CD4-positive, alpha-beta T cell treated with Interleukin-12 subunit alpha and Interleukin-12 subunit beta, for 1 hour (primary cell): ENCODE results near the gene KRTAP10-8.
"Not testable (repeated sequence)": the region's sequence is repeated elsewhere in the genome, so short reads cannot be mapped to it uniquely, and the experiment has no call there.

Source experiments
- DNase-seq: peaks from one replicate; pipeline ENCODE4 v3.0.0-alpha.2; 2020

KRTAP10-8 gene, protein sequence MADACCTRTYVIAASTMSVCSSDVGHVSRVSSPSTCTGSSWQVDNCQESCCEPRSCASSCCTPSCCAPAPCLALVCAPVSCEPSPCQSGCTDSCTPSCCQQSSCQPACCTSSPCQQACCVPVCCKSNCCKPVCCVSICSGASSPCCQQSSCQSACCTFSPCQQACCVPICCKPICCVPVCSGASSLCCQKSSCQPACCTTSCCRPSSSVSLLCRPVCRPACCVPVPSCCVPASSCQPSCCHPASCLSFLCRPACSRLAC

DNA sequence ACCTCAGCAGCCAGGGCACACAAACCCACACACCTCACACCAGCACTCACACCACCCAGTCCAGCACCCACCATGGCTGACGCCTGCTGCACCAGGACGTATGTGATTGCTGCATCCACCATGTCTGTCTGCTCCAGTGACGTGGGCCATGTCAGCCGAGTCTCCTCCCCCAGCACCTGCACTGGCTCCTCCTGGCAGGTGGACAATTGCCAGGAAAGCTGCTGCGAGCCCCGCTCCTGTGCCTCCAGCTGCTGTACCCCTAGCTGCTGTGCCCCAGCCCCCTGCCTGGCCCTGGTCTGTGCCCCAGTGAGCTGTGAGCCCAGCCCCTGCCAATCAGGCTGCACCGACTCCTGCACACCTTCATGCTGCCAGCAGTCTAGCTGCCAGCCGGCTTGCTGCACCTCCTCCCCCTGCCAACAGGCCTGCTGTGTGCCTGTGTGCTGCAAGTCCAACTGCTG lies at the start of gene KRTAP10-8:
KRTAP10-8 (plus strand) TSS at position 51 of the 458 bp plus-strand sequence; CDS start at position 73, 22 bp downstream.
- DNase-seq, result no peak

DNA sequence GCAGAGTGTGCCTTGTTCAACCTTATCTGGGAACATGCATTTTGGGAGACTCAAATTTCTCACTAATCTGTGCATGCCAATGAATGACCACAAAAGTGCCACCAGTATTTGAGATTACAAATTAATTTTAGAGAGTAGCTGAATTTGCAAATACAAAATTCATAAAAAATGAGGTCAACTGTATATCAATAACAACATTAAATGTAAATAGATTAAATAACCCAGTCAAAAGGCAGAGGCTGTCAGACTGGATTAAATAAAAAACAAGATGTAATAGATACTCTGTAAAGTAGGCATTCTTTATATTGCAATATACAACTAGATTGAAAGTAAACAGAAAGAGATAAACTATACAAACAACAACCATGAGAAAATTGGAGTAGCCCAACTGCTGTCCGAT lies 47.8 kb upstream of the KRTAP10-8 start:
- no peak for DNase-seq

DNA sequence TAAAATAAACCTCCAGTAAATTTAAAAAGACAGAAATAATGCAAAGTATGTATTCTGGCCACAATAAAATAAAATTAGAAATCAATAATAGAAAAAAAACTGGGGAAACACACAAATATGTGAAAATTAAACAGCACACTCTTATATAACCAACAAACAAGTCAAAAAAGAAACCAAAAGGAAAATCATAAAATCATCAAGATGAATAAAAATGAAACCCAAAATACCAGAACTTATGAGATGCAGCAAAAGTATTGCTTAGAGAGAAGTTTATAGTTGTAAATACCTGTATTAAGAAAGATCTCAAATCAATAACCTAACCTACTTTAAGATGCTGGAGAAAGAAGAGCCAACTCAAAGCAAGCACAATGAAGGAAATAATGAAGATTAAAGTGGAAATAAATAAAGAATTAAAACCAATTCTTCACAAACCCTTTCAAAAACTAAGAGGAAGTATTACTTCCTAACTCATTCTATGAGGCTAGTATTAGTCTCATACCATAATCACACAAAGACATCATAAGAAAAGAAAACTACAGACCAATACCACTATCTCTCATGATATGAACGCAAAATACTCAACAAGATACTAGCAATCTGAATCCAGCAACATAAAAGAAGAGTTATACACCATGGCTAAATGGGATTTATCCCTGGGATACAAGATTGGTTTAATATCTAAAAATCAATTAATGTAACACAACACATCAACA lies 46.8 kb upstream of the KRTAP10-8 start:
- DNase-seq, result no peak

DNA sequence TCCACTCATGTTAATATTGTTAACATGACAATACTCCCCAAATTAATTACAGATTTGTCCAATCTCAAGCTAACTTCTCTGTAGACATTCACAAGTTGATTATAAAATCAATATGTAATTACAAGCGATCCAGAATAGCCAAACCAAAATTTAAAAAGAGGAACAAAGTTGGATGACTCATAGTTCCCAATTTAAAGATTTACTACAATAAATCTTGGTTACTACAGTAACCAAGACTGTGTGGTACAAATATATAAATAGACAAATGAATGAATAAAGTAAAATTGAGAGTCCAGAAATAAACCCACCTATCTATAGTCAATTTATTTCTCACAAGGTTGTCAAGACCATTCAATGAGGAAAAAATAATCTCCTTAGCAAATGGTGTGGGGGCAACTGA lies 45.5 kb upstream of the KRTAP10-8 start:
- no peak for DNase-seq

DNA sequence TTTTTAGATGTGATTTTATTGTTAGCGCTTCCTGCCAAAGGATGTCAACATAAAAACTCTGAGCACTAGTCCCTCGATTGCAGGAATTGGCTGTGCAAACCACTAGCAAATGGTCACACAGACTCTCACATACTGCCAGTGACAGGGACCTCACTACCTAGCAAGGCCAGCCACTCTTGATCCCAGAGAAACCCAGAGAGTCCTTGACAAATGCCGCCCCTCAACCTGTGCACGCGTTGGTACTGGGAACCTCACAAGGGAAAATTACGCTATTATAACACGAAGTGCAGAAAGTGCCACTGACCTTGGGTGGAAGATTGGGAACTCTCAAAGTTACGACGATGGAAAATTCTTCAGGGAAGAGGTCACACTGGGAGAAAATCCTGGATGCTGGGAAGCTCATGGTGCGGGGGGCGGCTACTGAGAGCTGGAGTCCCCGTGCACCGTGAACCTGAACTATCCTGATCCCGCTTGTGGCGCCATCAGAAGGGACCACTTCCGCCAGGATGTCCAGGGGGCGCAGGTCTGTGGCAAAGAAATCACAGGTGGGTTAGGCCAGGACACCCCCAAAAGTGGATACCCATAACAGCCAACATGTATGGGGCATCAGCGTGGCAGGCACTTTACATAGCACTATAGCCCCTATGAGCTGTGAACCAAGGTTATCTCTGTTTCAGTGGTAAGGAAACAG lies 44.3 kb upstream of the KRTAP10-8 start:
- no peak for DNase-seq

DNA sequence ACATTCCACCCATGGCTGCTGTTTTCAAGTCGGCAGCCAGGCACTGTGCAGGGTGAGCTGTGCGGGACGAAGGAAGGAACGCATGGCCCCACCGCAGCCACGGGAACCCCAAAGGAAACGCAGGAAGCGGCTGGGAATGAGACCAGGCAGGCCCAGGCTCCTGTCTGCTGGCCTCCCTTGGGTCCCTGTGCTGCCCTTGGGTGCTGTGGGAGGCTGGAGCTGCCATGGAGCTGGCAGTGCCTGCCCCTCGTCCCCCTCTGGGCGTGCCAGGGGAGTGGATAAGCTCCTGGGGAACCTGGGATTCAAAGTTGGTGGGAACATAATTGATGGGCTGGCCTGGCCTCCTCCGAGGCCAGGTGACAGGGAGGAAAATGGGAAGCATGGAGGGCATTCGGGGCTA lies 43.6 kb upstream of the KRTAP10-8 start:
- no peak for DNase-seq

DNA sequence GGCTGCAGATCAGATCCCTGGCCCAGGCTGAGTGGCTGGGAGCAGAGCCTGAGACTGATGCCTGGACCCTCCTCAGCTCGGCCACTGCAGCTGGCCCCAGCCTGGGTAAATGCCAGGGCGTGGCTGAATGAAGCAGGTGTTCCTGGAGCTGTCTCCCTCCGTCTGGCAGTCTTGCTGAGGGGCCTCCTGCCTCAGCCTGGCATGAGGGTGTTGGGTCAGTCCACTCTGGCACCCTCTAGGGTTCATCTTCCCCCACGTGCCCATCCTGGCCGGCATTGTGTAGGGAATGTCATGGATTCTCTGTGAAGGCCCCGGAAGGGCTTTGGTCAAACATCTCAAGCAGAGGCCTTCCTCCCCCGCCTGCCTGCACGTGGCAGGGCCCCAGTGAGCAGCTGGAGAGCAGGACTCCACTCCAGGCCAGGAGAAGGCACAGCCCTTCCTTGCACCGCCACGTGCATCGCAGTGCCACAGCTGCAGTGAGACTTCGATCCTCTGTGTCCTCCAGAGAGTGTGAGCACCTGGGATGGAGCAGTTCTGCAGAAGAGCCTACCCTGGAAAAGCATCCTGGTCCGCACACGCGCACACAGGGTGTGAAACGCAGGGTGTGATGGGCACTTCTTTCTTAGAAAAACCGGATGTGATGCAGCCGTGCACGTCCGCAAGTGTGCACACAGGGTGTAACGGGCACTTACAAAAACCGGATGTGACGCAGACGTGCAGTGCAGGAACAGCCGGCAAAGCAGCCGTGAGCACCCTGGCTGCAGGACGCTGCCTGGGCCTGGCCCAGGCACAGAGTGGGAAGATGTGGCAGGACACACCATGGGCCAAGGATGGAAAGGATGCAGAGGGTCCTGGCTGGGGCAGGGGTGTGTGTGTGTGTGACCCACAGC lies 43.0 kb upstream of the KRTAP10-8 start:
- no peak for DNase-seq

DNA sequence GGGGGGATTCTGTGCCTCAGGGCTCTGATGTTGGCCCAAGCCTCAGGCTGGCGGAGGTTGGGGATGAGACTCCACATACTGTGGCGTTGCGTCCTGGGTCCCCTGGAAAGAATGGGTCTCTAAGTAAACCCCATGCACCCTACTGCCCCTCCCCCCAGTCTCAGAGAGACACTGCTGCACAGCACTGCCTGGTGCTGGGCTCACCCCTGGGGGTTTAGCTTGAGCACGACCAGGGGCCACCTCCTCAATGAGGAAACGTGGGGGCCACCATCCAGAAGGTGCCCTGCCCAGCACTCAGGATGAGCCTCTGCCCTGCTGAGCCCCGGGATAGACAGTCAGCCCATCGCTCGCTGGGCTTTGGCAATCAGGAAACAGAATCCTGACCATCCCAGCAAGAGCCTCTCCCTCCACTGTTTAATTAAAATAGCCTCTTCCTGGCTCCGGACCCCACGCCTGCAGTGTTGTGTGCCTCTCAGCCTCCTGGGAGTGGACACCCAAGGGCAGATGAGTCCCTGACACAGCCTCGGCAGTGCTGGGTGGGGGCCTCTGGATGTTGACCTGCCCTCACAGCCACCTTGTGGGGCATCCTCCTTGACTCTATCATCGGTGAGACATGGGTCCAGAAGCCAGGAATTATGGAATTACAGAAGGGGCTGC lies 41.9 kb upstream of the KRTAP10-8 start:
- DNase-seq, result no peak

DNA sequence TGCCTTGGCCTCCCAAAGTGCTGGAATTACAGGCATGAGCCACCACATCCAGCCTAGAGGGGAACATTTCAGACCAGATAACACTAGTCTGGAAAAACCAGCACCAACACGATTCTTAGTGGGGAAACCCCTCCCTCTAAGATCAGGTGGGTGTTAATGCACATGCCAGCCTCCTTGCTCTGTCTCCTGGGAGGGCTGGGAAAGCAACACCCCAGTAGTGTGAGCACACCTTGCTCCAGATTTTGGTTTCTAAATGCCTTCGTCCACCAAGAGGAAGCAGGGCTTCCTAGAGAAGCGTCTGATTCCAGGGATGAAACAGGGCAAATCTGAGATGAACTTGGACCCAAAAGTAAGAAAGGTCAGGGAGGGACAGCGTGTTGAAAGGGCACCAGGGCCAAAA lies 40.6 kb upstream of the KRTAP10-8 start:
- DNase-seq, result no peak

DNA sequence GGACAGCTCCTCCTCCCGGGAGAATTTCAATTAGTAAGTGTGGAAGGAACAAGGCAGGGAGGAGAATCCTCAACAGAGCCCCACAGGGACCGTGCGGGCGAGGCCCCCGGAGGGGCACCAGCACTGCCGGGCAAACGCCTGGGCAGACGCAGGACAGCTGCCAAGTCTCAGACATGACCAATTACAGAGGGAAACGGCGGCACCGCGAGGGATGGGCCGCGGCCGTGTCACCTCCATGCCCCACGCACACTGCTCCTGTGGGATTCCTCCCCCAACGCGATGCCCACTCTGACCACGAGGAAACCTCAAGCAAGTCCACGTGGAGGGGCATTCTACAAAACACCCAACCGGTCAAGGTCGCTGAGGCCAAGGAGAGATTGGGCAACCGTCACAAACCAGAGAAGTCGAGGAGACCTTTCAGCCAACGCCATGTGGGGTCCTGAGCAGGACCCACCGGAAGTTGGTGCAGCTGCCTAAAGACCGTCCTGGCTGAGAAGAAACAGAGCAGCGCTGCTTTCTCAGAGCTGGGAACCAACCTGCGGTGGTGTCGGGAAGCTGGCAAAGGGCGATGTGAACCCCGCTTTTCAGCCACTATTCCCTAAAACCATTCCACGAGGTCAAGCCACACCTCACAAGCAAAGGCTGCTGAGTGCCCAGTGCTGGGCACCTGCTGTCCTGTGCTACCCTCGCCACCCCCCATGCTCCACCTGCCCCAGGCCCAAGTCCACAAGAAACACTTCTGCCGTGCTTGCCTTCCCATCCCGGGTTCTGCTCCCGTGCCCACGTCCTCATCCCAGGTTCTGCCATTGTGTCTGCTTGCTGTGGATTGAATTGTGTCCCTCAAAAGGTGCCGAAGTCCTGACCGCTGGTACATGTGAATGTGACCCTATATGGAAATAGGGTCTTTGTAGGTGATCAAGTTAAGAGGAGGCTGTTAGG lies 39.8 kb upstream of the KRTAP10-8 start:
- DNase-seq, result no peak

DNA sequence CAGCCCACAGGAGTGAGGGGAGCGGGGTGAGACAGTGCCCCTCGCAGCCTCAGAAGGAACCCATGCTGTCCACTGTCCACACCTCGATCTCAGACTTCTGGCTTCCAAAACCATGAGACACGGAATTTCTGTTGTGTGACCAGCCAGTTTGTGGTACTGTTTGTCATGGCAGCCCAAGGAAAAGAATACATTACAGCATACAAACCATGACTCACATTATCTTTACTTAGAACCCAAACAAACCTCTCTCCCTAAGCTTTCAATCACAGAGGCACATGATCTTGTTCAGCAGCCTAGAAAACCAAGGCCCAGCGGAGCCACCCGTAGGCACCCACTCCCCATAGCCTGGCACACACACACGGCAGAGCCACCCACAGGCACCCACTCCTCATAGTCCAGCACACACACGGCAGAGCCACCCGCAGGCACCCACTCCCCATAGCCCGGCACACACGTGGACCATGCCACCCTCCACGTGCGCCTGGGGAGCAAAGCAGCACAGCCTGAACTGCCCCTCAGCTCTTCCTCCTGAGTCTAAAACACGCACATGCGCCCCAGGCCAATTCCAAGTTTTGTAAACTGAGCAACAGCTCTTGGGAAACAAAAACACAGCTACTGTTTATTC lies 38.8 kb upstream of the KRTAP10-8 start:
- DNase-seq, result no peak

DNA sequence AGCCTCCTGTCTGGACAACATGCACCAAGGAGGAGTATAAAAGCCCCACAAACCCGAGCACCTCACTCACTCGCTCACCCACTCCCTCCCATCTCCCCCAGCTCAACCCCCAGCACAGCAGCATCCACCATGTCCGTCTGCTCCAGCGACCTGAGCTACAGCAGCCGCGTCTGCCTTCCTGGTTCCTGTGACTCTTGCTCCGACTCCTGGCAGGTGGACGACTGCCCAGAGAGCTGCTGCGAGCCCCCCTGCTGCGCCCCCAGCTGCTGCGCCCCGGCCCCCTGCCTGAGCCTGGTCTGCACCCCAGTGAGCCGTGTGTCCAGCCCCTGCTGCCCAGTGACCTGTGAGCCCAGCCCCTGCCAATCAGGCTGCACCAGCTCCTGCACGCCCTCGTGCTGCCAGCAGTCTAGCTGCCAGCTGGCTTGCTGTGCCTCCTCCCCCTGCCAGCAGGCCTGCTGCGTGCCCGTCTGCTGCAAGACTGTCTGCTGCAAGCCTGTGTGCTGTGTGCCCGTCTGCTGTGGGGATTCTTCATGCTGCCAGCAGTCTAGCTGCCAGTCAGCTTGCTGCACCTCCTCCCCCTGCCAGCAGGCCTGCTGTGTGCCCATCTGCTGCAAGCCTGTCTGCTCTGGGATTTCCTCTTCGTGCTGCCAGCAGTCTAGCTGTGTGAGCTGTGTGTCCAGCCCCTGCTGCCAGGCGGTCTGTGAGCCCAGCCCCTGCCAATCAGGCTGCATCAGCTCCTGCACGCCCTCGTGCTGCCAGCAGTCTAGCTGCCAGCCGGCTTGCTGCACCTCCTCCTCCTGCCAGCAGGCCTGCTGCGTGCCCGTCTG lies 38.0 kb upstream of the KRTAP10-8 start, which contains the start of gene KRTAP10-4:
KRTAP10-4 (plus strand) TSS at position 100 of the 827 bp plus-strand sequence; CDS start at position 130, 30 bp downstream.
- DNase-seq, result not testable (repeated sequence)

DNA sequence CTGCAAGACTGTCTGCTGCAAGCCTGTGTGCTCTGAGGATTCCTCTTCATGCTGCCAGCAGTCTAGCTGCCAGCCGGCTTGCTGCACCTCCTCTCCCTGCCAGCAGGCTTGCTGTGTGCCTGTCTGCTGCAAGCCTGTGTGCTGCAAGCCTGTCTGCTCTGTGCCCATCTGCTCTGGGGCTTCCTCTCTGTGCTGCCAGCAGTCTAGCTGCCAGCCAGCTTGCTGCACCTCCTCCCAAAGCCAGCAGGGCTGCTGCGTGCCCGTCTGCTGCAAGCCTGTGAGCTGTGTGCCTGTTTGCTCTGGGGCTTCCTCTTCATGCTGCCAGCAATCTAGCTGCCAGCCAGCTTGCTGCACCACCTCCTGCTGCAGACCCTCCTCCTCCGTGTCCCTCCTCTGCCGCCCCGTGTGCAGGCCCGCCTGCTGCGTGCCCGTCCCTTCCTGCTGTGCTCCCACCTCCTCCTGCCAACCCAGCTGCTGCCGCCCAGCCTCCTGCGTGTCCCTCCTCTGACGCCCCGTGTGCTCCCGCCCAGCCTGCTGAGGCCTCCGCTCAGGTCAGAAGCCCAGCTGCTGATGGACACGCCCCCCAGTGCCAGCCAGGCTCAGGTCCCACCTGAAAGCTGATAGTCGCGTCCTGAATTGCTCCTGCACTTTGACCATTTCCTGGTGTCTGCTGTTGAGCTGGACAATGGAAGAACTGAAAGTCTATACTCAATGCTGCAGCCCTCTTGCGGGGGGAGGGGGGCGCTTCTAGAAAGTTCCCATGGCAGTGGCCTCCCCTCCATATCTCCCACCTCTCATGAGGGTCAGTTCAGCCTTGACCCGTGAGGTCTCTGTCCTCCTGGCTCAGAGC lies 37.2 kb upstream of the KRTAP10-8 start:
- DNase-seq, result no peak

DNA sequence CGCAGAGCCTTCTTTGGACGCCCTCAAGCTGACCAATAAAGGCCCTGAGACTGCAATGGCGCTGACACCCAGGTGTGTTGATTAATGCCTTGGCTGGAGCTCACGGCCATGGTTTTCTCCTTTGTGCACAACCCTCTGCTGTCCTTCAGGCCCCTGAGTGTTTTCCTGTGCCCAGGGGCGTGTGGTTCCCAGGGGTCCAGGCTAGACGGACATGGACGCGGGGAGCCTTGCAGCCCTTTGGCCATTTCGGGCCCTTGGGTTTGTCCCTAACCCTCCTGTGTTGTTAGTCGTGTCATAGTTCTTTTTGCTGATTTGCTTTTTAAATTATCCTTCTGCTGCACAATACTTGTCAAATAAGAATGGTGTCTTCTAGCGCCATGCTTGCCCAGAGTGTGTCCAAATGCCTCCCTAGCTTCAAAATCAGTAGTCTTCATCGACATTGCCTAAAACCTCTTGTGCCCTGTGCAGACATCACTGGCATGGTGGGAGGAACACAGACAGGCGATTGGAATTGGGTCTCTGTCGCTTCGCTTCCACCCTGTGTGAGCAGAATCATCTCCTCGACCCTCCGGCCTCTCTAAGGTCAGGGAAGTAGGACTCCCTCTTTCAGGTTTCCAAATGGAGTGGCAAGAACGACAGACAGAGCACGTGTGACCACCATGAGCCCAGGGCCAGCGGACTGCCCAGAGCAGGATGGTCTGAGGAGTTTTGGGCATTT lies 36.4 kb upstream of the KRTAP10-8 start:
- DNase-seq, result no peak

DNA sequence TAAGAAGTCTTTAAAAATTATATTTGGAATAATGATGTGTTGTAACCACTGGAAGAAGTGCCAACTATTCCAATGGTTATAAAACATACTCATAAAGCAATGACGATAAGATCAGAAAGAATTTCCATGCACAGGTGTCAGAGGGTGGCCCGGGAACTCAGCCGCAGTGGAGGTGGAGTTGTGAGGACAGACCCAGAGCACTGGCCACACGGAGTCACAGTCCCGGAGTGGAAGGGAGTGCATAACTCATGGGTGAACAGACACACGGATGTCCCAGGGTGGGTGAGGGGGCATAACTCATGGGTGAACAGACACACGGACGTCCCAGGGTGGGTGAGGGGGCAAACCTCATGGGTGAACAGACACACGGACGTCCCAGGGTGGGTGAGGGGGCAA lies 35.9 kb upstream of the KRTAP10-8 start:
- no peak for DNase-seq

DNA sequence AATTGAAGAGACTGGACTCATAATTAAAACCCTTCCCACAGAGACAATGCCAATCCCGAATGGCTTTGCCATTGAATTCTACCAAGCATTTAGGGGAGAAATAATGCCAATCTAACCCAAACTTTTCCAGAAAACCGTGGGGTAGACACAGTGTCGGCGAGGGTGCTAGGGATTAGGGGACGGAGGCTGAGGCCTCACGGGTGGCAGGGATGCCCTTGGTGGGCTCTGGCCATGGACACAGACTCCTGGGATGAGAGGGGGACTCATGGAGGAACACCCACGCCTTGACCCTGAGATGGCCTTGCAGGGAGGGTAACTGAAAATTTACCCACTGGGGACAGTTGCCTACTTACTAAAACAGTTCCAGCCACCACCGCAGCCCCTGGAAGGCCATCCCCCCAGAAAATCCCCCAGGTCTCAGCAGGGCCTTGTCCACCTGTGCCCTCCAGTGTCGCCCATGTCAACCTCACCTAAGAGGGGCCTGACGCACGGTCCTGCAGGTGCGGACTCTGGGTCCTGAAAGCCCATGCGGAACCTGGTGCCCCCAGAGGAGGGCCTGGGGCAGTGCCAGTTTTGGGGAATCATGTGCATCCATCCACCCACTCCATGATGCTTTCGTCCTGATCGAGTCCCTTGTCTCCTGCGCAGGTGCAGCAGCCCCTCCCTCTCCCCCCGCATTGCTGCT lies 33.4 kb upstream of the KRTAP10-8 start:
- DNase-seq, result no peak
